Epidermal melanocyte (primary cell): ENCODE measurements around the gene IL17REL.
"Not testable (repeated sequence)": the region's sequence is repeated elsewhere in the genome, so short reads cannot be mapped to it uniquely, and the experiment has no call there.

Experiments
- DNase-seq: peaks from one replicate; pipeline ENCODE4 v3.0.0; 2011; ENCODE audit warnings: low spot score; ENCODE audit not compliant: insufficient read length

Gene IL17REL

DNA sequence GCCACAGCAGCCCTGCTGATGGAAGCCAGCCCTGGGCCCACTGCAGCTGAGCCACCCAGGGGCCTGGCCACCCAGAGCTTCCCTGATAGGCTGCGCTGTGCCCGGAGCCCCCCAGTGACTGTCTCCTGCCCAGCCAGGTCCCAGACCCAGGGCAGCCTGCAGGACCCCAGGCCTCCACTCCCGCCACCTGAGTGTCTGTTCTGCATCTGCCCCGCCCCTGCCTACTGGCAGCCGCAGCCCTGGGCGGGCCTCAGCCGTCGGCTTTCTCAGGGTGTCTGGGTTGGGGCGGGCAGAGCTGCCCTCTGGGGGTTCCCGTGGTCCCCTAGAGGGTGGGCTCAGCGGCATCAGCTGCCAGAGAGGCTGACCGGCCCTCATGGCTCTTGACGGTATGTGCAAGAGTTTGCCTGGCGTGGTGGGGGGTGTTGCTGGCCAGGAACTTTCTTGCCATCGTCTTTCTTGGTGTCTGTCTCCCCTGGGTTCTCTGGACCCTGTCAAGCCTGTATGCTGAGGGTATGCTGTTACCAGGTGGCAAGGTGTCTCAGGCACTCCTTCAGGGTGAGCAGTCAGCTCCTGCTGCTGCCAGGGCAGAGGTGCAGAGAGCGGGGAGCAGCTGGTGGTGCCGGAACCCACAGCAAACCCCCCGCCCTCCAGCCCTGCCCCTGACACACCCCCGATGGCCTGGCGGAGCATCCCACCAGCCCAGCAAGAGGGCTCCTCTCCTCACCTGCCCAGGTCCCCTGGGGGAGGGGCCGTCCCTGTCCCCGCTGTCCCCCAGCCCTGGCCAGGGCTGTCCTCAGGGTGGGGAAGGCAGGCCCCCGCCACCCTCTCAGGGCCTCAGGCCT, 64.2 kb downstream of the IL17REL start:
- no peak for DNase-seq

DNA sequence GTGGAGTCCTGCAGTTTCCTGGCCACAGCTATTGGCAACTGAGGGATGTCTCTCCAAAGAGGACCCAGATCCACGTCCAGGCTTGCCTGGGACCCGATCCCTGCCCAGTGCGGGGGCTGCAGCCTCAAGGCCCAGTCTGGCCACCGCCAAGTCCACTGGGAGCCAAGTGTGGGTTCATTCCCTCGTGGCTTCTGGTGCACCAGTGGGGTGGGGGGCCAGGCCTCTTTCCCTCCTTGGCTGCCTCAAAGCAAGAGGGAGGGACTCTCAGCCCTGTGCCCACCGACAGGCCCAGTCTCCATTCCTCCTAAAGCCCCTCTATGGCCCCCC, 65.3 kb downstream of the IL17REL start:
- DNase-seq, result no peak

DNA sequence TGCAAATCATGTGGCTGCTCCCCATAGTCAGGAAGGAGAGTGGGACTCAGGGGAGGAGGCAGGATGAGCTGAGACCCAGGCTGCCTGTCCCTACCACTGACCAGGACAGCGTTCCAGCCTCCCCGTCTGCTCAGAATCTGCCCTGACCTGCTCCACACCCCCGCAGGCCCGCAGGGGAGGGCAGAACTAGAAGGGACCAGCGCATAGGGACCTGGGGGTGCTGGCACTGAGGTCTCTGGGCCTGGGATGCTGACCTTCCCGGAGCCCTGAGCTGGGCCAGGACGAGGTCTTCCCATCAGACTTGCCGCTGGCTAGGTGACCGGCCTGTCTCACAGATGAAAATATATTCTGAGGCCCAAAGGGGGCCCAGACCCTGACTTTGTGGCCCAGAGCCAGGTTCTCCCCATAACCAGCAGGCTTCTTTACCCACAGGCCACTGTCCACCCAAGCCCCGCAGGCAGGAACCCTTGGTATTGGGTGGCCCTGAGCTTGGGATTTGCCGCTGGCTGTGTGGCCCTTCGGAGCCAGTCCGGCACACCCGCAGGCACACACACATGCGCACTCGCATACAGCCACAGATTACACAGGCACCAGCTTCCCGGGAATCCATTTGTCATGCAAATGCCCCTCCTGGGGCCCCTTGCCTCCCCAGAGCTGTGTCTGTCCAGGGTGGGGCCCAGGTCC, 65.8 kb downstream of the IL17REL start:
- DNase-seq, result no peak

DNA sequence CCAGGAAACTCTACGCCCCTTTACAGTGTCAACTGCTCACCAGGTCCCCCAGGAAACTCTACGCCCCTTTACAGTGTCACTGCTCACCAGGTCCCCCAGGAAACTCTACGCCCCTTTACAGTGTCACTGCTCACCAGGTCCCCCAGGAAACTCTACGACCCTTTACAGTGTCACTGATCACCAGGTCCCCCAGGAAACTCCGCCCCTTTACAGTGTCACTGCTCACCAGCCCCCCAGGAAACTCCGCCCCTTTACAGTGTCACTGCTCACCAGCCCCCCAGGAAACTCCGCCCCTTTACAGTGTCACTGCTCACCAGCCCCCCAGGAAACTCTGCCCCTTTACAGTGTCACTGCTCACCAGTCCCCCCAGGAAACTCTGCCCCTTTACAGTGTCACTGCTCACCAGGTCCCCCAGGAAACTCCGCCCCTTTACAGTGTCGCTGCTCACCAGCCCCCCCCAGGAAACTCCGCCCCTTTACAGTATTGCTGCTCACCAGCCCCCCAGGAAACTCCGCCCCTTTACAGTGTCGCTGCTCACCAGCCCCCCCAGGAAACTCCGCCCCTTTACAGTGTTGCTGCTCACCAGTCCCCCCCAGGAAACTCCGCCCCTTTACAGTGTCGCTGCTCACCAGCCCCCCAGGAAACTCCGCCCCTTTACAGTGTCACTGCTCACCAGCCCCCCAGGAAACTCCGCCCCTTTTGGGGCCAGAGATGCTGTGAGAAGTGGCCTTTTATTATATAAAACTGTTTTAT, 67.3 kb downstream of the IL17REL start:
- not testable (repeated sequence) for DNase-seq
